Measurements from ENCODE around the gene DIPK1A. TPM values are rescaled to one million over a fixed set of nuclear protein-coding genes. Genes with fewer than 3 reads are reported as not detected.

The DIPK1A gene
- total RNA-seq, 1 experiment from 2014 or later: 3.8 TPM

GRCh38 chr1:92973203-92973897 is 12.1 kb upstream of the DIPK1A start:
- no peak for DNase-seq
- Histone ChIP-seq H3K23ac (ENCODE audit: insufficient read length, low read depth, low read length) (no peak overlapping the region), H3K4ac (ENCODE audit: low read depth, low read length) (no peak overlapping the region), H2BK12ac (ENCODE audit: insufficient read length, low read depth, low read length) (no peak overlapping the region), H3K23me2 (ENCODE audit: insufficient read length, low read depth, low read length, poor library complexity, severe bottlenecking) (no peaks in the 10 kb centered on the region), H3K9me3 (ENCODE audit: control insufficient read depth, low read depth, low read length) (no peaks in the 10 kb centered on the region), H4K91ac (ENCODE audit: insufficient read length, low read depth, low read length) (no peak overlapping the region), H2BK15ac (ENCODE audit: low read depth, low read length) (no peak overlapping the region), H3K79me1 (ENCODE audit: insufficient read depth, low read depth, low read length, poor library complexity, severe bottlenecking) (no peaks in the 10 kb centered on the region), H3K14ac (ENCODE audit: insufficient read depth, low read length) (no peak overlapping the region; the same call in 1 of the 2 replicates), H2BK120ac (ENCODE audit: low read depth, low read length, poor library complexity, severe bottlenecking) (no peak overlapping the region), H3K4me1 (ENCODE audit: insufficient read depth, low read length) (no peaks in the 10 kb centered on the region; the same call in 1 of the 2 replicates), H3K56ac (ENCODE audit: insufficient read length, low read depth, low read length) (no peak overlapping the region), H2BK5ac (ENCODE audit: insufficient read length, low read length) (no peak overlapping the region), H3K79me2 (ENCODE audit: insufficient read depth, low read length) (no peaks in the 10 kb centered on the region), H3T11ph (ENCODE audit: low read length) (no peak overlapping the region), H2BK20ac (ENCODE audit: low read depth, low read length, poor library complexity, severe bottlenecking) (no peak overlapping the region), H3K4me2 (ENCODE audit: insufficient read depth, insufficient read length, low read length) (no peak overlapping the region), H2AK5ac (ENCODE audit: insufficient read length, low read length) (no peak overlapping the region), H3K27ac (ENCODE audit: insufficient read length, low read depth, low read length) (no peak overlapping the region), H2AFZ (ENCODE audit: low read length) (no peak overlapping the region), H3K18ac (ENCODE audit: insufficient read length, low read depth, low read length) (no peak overlapping the region), H4K5ac (ENCODE audit: insufficient read length, low read depth, low read length) (no peak overlapping the region), H4K8ac (replicated peaks; ENCODE audit: insufficient read length, low read depth, low read length) (no peak overlapping the region), H3K9ac (ENCODE audit: extremely low read depth, insufficient read length, low read length) (no peak overlapping the region), H4K20me1 (ENCODE audit: control insufficient read depth, insufficient read depth, insufficient read length) (no peaks in the 10 kb centered on the region), H3K27me3 (ENCODE audit: insufficient read depth, low read length) (0 out of 2 replicates have a peak, but pooled peaks cover 2% of the 10 kb centered on the region)
- TF ChIP-seq CTCF (conservative IDR thresholded peaks at IDR 0.05): no peak
- Mint-ChIP-seq H3K9me3 (no peaks in the 10 kb centered on the region), H3K4me3 (no peak overlapping the region), H3K27me3 (ENCODE audit: low read depth) (peaks cover 43% of the 10 kb centered on the region), H3K4me1 (peaks cover 8 to 15% of the 10 kb centered on the region in 2 experiments), H3K36me3 (ENCODE audit: insufficient read depth in 1 of 3, low read depth in 3 of 3) (no peaks in the 10 kb centered on the region), H3K27ac (no peak overlapping the region)
- WGBS (ENCODE audit: extremely low coverage, insufficient read length, low lambda C conversion rate): no CpG with 5 or more reads among the region's 6 CpGs

Data from H9 (cell line).